NT2/D1 (cell line): ENCODE measurements around the gene MED26.

ENCODE experiments used
- SUZ12 ChIP-seq: IDR thresholded peaks from 2 replicates; pipeline ENCODE4 v1.6.1; 2011; ENCODE audit not compliant: insufficient read length, insufficient read depth; ENCODE audit errors: extremely low read depth
- YY1 ChIP-seq: IDR thresholded peaks from 2 replicates; pipeline ENCODE4 v1.6.1; 2011; ENCODE audit not compliant: insufficient read length, insufficient read depth
- ZNF274 ChIP-seq: IDR thresholded peaks from 2 replicates; pipeline ENCODE4 v1.6.1; 2011; ENCODE audit warnings: mild to moderate bottlenecking, low read depth, low read length

DNA sequence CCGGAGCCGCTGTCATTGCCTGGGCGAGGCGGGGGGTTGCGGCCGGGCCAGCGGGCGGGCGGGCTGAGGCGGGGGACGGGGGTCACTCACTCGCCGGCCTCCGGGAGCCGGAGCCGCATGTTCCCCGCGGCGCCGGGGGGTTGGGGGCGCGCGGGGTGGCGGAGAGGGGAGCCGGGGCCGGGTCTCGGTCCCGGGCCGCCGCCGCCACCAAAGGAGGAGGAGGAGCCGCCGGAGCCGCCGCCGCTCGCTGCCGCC, 149 bp downstream of the MED26 start:
- TF ChIP-seq SUZ12 (no peak), YY1 (no peak), ZNF274 (no peak)
